A549 (cell line): ENCODE data around the gene GFY. TPM values are rescaled to one million over a fixed set of nuclear protein-coding genes. Genes with fewer than 3 reads are reported as not detected.
"Not testable (repeated sequence)": the region's sequence is repeated elsewhere in the genome, so short reads cannot be mapped to it uniquely, and the experiment has no call there.

Source experiments
- ATAC-seq, 2 experiments: fragments of 200-7000 bp in 1 of 2; fragments of >200 bp in 1 of 2; cut with Nextera tagmentation in 1 of 2; cut with Tn5 transposase in 1 of 2; 3 replicates each; pipeline versions ENCODE4 v1.8.0 to v1.9.1; 2018 to 2020; ENCODE audit warnings: mild to moderate bottlenecking in 1 of 2, moderate library complexity in 1 of 2
- CTCF ChIA-PET: fragments of 300-600 bp; sonication (Branson Sonifier 250); formaldehyde crosslinking; extraction: SDS; loops from one replicate; lab custom pipeline; 2021; ENCODE audit warnings: antibody characterized with exemption, inconsistent platforms; lab: Yijun Ruan, JAX
- POLR2A ChIA-PET: fragments of 350-600 bp; formaldehyde crosslinking; extraction: SDS; loops from one replicate; lab custom pipeline; 2021; ENCODE audit warnings: antibody characterized with exemption, inconsistent platforms; lab: Yijun Ruan, JAX
- DNase-seq, 2 experiments: peaks; one replicate each; pipeline versions ENCODE4 v3.0.0 to v3.0.0-alpha.2; 2011 to 2016; ENCODE audit warnings: low read depth in 1 of 2, low spot score in 1 of 2
- FAIRE-seq: peaks from 2 replicates; lab custom pipeline; 2011; peaks lifted over from hg19 to GRCh38; lab: Jason Lieb, UNC
- H3K27ac ChIP-seq, 2 experiments: fragments of >200 bp; sonication (Bioruptor Twin); formaldehyde crosslinking; 3 replicates each; pipeline ENCODE4 v1.5.1; 2016 to 2017
- H3K4me1 ChIP-seq: fragments of >200 bp; sonication (Bioruptor Twin); formaldehyde crosslinking; 3 replicates; pipeline ENCODE4 v1.6.1; 2016
- H3K4me2 ChIP-seq: fragments of >200 bp; sonication (Bioruptor Twin); formaldehyde crosslinking; 3 replicates; pipeline ENCODE4 v1.6.1; 2016
- H3K4me3 ChIP-seq: fragments of >200 bp; sonication (Bioruptor Twin); formaldehyde crosslinking; 3 replicates; pipeline ENCODE4 v1.5.1; 2016
- H3K9me3 ChIP-seq: fragments of >200 bp; sonication (Bioruptor Twin); formaldehyde crosslinking; 3 replicates; pipeline ENCODE4 v1.6.1; 2016
- BHLHE40 ChIP-seq: IDR thresholded peaks from 2 replicates; pipeline ENCODE4 v1.6.1; 2012; ENCODE audit warnings: low read depth, low read length, inconsistent platforms
- CHD2 ChIP-seq: fragments of 150-350 bp; IDR thresholded peaks from 2 replicates; pipeline ENCODE4 v1.6.1; 2014; ENCODE audit warnings: low read length; ENCODE audit not compliant: partially characterized antibody
- EHMT2 ChIP-seq: fragments of 200-600 bp; sonication (generic); IDR thresholded peaks from 2 replicates; pipeline ENCODE4 v1.6.1; 2016; ENCODE audit warnings: antibody characterized with exemption, low read depth, mild to moderate bottlenecking, moderate library complexity
- ESRRA ChIP-seq: fragments of 150-350 bp; IDR thresholded peaks from 2 replicates; pipeline ENCODE4 v1.6.1; 2014; ENCODE audit warnings: mild to moderate bottlenecking, low read length, borderline replicate concordance
- FOXS1 ChIP-seq: fragments of 250-450 bp; sonication (Bioruptor Pico); IDR thresholded peaks from 2 replicates; pipeline ENCODE4 v1.5.0; 2020; ENCODE audit warnings: mild to moderate bottlenecking, moderate library complexity
- HOXA7 ChIP-seq: fragments of 250-450 bp; sonication (Bioruptor Pico); IDR thresholded peaks from 2 replicates; pipeline ENCODE4 v1.5.0; 2020; ENCODE audit warnings: mild to moderate bottlenecking, moderate library complexity
- HOXB13 ChIP-seq: fragments of 250-450 bp; sonication (Bioruptor Pico); IDR thresholded peaks from 2 replicates; pipeline ENCODE4 v1.5.0; 2020; ENCODE audit warnings: low read depth, mild to moderate bottlenecking, moderate library complexity
- JUNB ChIP-seq: fragments of >200 bp; sonication (Bioruptor Twin); formaldehyde crosslinking; IDR thresholded peaks from 2 replicates; pipeline ENCODE4 v1.6.1; 2016
- KDM5A ChIP-seq: fragments of 200-600 bp; sonication (generic); IDR thresholded peaks from 2 replicates; pipeline ENCODE4 v1.6.1; 2016; ENCODE audit warnings: antibody characterized with exemption, mild to moderate bottlenecking
- RCOR1 ChIP-seq: fragments of 150-350 bp; IDR thresholded peaks from 2 replicates; pipeline ENCODE4 v1.6.1; 2014; ENCODE audit warnings: antibody characterized with exemption, low read length, low read depth
- RNF2 ChIP-seq: fragments of 200-600 bp; sonication (generic); IDR thresholded peaks from 2 replicates; pipeline ENCODE4 v1.6.1; 2016; ENCODE audit warnings: low read depth, mild to moderate bottlenecking, antibody characterized with exemption, moderate library complexity, borderline replicate concordance
- TFCP2L1 ChIP-seq: fragments of 250-450 bp; sonication (Bioruptor Pico); IDR thresholded peaks from 2 replicates; pipeline ENCODE4 v1.5.0; 2021; ENCODE audit warnings: mild to moderate bottlenecking
- ZFP36 ChIP-seq: fragments of 450-650 bp; IDR thresholded peaks from 2 replicates; pipeline ENCODE4 v1.6.1; 2014; ENCODE audit warnings: borderline replicate concordance; ENCODE audit not compliant: partially characterized antibody
- WGBS: methylation state at CpG from one replicate; pipeline ENCODE4 v1.1.6; 2017; ENCODE audit errors: missing lambda C conversion rate; 5-methylcytosine and 5-hydroxymethylcytosine counted together
- polyA plus RNA-seq, 4 experiments: library from polyadenylated mRNA; depleted of rRNA in 3 of 4; stranded (reverse); fragments of >200 nt; fragmentation: RNase III in 1 of 4; extraction: RNeasy Plus Mini Kit Qiagen cat#74134 plus additional on column Dnase treatment in 1 of 4; gene quantifications; 2 replicates in 3 of 4; 3 replicates in 1 of 4; pipeline ENCODE4 v1.2.3, GENCODE V29; 2011 to 2017
- TF ChIP-seq, protein P1 (sequence below): fragments of >200 bp; sonication (Bioruptor Twin); formaldehyde crosslinking; IDR thresholded peaks from 2 replicates; pipeline ENCODE4 v1.6.1; 2016
- TF ChIP-seq, protein P2 (sequence below): fragments of 150-350 bp; IDR thresholded peaks from 2 replicates; pipeline ENCODE4 v1.6.1; 2014; ENCODE audit warnings: low read depth, mild to moderate bottlenecking, low read length
- TF ChIP-seq, protein P3 (sequence below): fragments of >200 bp; sonication (Bioruptor Twin); formaldehyde crosslinking; IDR thresholded peaks from 3 replicates; pipeline ENCODE4 v1.6.1; 2016
- TF ChIP-seq, protein P4 (sequence below): fragments of 250-450 bp; sonication (Bioruptor Pico); IDR thresholded peaks from 2 replicates; pipeline ENCODE4 v1.5.0; 2020; ENCODE audit warnings: low read depth, mild to moderate bottlenecking, moderate library complexity
- TF ChIP-seq, protein P5 (sequence below): fragments of 200-600 bp; sonication (generic); IDR thresholded peaks from 2 replicates; pipeline ENCODE4 v1.6.1; 2016; ENCODE audit warnings: antibody characterized with exemption, mild to moderate bottlenecking, moderate library complexity

The GFY gene
- polyA plus RNA-seq, 2 of the 4 experiments (the other 2 are of a cell fraction) = 0.06 TPM; not detected in 1

DNA sequence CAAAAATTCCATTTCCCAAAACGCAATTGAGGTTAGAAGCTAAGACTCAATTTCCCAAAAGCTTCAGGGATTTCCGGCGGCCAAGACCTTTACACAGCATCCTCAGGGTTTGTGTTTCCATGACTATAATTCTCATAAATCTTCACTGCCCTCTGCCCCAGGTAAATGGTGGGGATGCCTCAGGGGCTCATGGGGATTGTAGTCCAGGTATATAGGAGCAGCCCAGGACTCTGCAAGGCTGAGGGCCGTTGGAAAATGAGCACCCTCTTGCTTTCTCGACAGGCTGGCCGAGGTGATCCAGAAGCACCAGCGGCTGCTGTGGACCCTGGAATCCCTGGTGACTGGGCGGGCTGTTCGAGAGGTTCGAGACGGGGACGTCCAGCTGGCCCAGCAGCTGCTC lies 34.2 kb downstream of the GFY start:
- Histone ChIP-seq H3K9me3 (no peaks in the 10 kb centered on the region), H3K27ac (0 out of 6 replicates have a peak overlapping the region, but pooled peaks of 1 of the 2 experiments have one; percentile 0), H3K4me3 (no peak overlapping the region), H3K4me1 (peaks cover 11% of the 10 kb centered on the region), H3K4me2 (no peak overlapping the region)
- CTCF ChIA-PET = interaction anchor here (0.8 to 12.6 kb wide), 7 partner anchors 13 to 111 kb away, joined by 3 to 97 read pairs (median 6); partner anchors contain the start of gene FLT3LG
- POLR2A ChIA-PET = no interaction called here
- FAIRE-seq (no peak), ATAC-seq (peak in 1 of 2 experiments; percentile 35; a peak in 3 of 6 replicates), DNase-seq (no peak)
- TF ChIP-seq JUNB (no peak), ZFP36 (peak; percentile 60)
- WGBS = 90% methylated on average over 12 of the region's 12 CpGs

DNA sequence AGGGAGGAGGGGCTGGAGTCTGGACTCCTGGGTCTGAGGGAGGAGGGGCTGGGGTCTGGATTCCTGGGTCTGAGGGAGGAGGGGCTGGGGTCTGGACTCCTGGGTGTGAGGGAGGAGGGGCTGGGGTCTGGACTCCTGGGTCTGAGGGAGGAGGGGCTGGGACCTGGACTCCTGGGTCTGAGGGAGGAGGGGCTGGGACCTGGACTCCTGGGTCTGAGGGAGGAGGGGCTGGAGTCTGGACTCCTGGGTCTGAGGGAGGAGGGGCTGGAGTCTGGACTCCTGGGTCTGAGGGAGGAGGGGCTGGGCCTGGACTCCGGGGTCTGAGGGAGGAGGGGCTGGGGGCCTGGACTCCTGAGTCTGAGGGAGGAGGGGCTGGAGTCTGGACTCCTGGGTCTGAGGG lies 35.9 kb downstream of the GFY start:
- H3K9me3 ChIP-seq, H3K4me3 ChIP-seq, H3K4me1 ChIP-seq, H3K27ac ChIP-seq, DNase-seq, FAIRE-seq, H3K4me2 ChIP-seq, ATAC-seq: not testable (repeated sequence)
- no CpG with 5 or more reads among the region's 1 CpG for WGBS
- ChIA-PET POLR2A (interaction anchor here (0.6 kb wide), 1 partner anchor 126 kb away, joined by 3 read pairs; no protein-coding TSS in a partner anchor), CTCF (interaction anchor here (5.7 to 12.6 kb wide), 2 partner anchors 11 to 16 kb away, joined by 72 to 97 read pairs; partner anchors contain the start of gene FLT3LG)

DNA sequence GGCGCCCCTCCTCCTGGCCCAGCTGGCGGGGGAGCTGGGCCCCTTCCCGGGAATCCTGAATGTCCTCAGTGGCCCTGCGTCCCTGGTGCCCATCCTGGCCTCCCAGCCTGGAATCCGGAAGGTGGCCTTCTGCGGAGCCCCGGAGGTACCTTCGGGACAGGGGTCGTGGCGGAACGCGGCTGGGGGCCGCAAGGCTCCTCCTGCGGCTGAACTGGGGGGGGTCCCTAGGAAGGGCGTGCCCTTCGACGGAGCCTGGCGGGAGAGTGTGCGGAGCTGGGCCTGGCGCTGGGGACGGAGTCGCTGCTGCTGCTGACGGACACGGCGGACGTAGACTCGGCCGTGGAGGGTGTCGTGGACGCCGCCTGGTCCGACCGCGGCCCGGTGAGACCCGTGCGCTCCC lies 36.5 kb downstream of the GFY start:
- no peak for ATAC-seq
- ChIA-PET POLR2A (interaction anchor here (0.6 kb wide), 1 partner anchor 125 kb away, joined by 3 read pairs; no protein-coding TSS in a partner anchor), CTCF (interaction anchor here (5.7 to 12.6 kb wide), 2 partner anchors 10 to 16 kb away, joined by 72 to 97 read pairs; partner anchors contain the start of gene FLT3LG)
- no peak for DNase-seq
- no peak for FAIRE-seq
- WGBS = 97% methylated on average over 37 of the region's 37 CpGs
- no peaks in the 10 kb centered on the region for H3K4me1 ChIP-seq
- no peaks in the 10 kb centered on the region for H3K9me3 ChIP-seq
- no peak overlapping the region for H3K27ac ChIP-seq
- no peak overlapping the region for H3K4me2 ChIP-seq
- TF ChIP-seq, protein P1, sequence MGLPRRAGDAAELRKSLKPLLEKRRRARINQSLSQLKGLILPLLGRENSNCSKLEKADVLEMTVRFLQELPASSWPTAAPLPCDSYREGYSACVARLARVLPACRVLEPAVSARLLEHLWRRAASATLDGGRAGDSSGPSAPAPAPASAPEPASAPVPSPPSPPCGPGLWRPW = no peak
- no peak for TF ChIP-seq HOXA7
- TF ChIP-seq, protein P2, sequence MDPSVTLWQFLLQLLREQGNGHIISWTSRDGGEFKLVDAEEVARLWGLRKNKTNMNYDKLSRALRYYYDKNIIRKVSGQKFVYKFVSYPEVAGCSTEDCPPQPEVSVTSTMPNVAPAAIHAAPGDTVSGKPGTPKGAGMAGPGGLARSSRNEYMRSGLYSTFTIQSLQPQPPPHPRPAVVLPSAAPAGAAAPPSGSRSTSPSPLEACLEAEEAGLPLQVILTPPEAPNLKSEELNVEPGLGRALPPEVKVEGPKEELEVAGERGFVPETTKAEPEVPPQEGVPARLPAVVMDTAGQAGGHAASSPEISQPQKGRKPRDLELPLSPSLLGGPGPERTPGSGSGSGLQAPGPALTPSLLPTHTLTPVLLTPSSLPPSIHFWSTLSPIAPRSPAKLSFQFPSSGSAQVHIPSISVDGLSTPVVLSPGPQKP = no peak
- no peak for TF ChIP-seq BHLHE40
- TF ChIP-seq EHMT2 = no peak
- TF ChIP-seq KDM5A = no peak
- TF ChIP-seq HOXB13 (CRISPR knock-in tag) = no peak
- TF ChIP-seq, protein P3, sequence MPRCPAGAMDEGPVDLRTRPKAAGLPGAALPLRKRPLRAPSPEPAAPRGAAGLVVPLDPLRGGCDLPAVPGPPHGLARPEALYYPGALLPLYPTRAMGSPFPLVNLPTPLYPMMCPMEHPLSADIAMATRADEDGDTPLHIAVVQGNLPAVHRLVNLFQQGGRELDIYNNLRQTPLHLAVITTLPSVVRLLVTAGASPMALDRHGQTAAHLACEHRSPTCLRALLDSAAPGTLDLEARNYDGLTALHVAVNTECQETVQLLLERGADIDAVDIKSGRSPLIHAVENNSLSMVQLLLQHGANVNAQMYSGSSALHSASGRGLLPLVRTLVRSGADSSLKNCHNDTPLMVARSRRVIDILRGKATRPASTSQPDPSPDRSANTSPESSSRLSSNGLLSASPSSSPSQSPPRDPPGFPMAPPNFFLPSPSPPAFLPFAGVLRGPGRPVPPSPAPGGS = no peak
- no peak for TF ChIP-seq JUNB
- no peak for TF ChIP-seq ESRRA
- TF ChIP-seq RNF2 = no peak
- TF ChIP-seq, protein P4, sequence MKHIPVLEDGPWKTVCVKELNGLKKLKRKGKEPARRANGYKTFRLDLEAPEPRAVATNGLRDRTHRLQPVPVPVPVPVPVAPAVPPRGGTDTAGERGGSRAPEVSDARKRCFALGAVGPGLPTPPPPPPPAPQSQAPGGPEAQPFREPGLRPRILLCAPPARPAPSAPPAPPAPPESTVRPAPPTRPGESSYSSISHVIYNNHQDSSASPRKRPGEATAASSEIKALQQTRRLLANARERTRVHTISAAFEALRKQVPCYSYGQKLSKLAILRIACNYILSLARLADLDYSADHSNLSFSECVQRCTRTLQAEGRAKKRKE (CRISPR knock-in tag) = no peak
- TF ChIP-seq FOXS1 (CRISPR knock-in tag) = no peak
- TF ChIP-seq, all 56 proteins: peak for 0
- no peak overlapping the region for H3K4me3 ChIP-seq

DNA sequence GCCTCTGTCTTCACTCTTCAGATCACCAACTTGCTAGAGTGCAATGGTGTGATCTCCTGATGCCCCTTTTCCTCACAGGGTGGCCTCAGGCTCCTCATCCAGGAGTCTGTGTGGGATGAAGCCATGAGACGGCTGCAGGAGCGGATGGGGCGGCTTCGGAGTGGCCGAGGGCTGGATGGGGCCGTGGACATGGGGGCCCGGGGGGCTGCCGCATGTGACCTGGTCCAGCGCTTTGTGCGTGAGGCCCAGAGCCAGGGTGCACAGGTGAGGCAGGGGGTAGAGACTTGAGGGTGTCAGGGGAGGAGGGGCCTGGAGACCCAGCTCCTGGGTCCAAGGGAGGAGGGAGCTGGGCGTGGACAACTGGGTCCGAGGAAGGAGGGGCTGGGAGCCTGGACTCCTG lies 37.3 kb downstream of the GFY start:
- Histone ChIP-seq H3K9me3 (no peaks in the 10 kb centered on the region), H3K27ac (no peak overlapping the region), H3K4me3 (no peak overlapping the region), H3K4me2 (no peak overlapping the region), H3K4me1 (no peaks in the 10 kb centered on the region)
- FAIRE-seq (no peak), ATAC-seq (no peak), DNase-seq (peak in 1 of 2 experiments; percentile 42)
- 94% methylated on average over 12 of the region's 12 CpGs for WGBS
- ChIA-PET CTCF (interaction anchor here (5.7 to 12.6 kb wide), 2 partner anchors 10 to 15 kb away, joined by 72 to 97 read pairs; partner anchors contain the start of gene FLT3LG), POLR2A (no interaction called here)
- no peak for TF ChIP-seq ESRRA
- TF ChIP-seq, protein P1 = no peak
- TF ChIP-seq BHLHE40 = no peak
- no peak for TF ChIP-seq RCOR1
- TF ChIP-seq TFCP2L1 (CRISPR knock-in tag) = no peak
- TF ChIP-seq CHD2 = no peak
- TF ChIP-seq, protein P2 = no peak
- TF ChIP-seq, protein P5, sequence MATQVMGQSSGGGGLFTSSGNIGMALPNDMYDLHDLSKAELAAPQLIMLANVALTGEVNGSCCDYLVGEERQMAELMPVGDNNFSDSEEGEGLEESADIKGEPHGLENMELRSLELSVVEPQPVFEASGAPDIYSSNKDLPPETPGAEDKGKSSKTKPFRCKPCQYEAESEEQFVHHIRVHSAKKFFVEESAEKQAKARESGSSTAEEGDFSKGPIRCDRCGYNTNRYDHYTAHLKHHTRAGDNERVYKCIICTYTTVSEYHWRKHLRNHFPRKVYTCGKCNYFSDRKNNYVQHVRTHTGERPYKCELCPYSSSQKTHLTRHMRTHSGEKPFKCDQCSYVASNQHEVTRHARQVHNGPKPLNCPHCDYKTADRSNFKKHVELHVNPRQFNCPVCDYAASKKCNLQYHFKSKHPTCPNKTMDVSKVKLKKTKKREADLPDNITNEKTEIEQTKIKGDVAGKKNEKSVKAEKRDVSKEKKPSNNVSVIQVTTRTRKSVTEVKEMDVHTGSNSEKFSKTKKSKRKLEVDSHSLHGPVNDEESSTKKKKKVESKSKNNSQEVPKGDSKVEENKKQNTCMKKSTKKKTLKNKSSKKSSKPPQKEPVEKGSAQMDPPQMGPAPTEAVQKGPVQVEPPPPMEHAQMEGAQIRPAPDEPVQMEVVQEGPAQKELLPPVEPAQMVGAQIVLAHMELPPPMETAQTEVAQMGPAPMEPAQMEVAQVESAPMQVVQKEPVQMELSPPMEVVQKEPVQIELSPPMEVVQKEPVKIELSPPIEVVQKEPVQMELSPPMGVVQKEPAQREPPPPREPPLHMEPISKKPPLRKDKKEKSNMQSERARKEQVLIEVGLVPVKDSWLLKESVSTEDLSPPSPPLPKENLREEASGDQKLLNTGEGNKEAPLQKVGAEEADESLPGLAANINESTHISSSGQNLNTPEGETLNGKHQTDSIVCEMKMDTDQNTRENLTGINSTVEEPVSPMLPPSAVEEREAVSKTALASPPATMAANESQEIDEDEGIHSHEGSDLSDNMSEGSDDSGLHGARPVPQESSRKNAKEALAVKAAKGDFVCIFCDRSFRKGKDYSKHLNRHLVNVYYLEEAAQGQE = no peak
